ENCODE measurements around the gene RBM47.

The RBM47 gene

DNA sequence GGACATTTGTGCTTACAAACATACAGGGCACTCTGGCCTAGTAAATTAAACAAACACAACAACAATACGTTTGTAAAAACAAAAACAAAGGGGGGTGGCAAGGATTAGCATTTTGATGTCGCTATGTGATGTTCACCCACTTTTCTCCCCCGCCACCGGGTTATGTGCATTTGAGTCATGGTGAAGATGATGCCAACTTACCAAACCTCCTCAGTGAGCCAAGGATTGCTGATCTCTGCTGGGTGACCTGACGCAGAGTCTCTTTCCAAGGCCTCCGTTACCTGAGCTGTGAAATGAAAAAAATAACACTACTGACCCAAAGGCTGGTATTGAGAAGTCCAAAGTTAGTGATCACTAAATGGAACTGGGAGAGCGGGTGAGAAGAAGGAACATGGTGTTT is 85.4 kb downstream of the RBM47 start:
- H3K4me3 ChIP-seq (ENCODE audit: low read depth, low read length), result no peak overlapping the region
- H3K36me3 ChIP-seq (replicated peaks), result no peaks in the 10 kb centered on the region
- no peak overlapping the region for H3K27ac ChIP-seq
- TF ChIP-seq, protein P1, sequence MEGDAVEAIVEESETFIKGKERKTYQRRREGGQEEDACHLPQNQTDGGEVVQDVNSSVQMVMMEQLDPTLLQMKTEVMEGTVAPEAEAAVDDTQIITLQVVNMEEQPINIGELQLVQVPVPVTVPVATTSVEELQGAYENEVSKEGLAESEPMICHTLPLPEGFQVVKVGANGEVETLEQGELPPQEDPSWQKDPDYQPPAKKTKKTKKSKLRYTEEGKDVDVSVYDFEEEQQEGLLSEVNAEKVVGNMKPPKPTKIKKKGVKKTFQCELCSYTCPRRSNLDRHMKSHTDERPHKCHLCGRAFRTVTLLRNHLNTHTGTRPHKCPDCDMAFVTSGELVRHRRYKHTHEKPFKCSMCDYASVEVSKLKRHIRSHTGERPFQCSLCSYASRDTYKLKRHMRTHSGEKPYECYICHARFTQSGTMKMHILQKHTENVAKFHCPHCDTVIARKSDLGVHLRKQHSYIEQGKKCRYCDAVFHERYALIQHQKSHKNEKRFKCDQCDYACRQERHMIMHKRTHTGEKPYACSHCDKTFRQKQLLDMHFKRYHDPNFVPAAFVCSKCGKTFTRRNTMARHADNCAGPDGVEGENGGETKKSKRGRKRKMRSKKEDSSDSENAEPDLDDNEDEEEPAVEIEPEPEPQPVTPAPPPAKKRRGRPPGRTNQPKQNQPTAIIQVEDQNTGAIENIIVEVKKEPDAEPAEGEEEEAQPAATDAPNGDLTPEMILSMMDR (IDR thresholded peaks at IDR 0.05; ENCODE audit: low read depth, low read length, missing control alignments), result no peak
- in situ Hi-C loops (cut with HindIII; ENCODE audit: low pct_ligation_motif_present, low sequenced_read_pairs), result no loop called here
- DNase-seq, result no peak
- no peaks in the 10 kb centered on the region for H3K27me3 ChIP-seq (replicated peaks)

DNA sequence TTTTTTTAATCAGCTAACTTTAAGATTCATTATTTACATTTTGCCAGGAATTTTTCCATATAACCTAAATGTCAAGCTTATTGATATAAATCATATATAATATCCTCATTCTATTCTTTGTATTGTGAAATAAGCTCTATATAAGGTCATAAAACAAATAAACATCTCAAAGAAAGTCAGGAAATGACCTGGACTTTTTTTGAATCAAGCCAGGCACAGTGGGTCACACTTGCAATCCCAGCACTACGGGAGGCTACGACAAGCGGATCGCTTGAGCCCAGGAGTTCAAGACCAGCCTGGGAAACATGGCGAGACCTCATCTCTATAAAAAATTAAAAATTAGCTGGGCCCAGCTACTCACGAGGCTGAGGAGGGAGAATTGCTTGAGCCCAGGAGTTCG is 88.9 kb downstream of the RBM47 start:
- TF ChIP-seq, protein P1 (IDR thresholded peaks at IDR 0.05; ENCODE audit: low read depth, low read length, missing control alignments), result no peak
- no peaks in the 10 kb centered on the region for H3K27me3 ChIP-seq (replicated peaks)
- in situ Hi-C loops (cut with HindIII; ENCODE audit: low pct_ligation_motif_present, low sequenced_read_pairs), result no loop called here
- H3K27ac ChIP-seq, result no peak overlapping the region
- DNase-seq, result no peak
- no peak overlapping the region for H3K4me3 ChIP-seq (ENCODE audit: low read depth, low read length)
- no peaks in the 10 kb centered on the region for H3K36me3 ChIP-seq (replicated peaks)

GRCh38 chr4:40536032-40536431 is 93.6 kb downstream of the RBM47 start:
- no peak overlapping the region for H3K27ac ChIP-seq
- no peaks in the 10 kb centered on the region for H3K36me3 ChIP-seq (replicated peaks)
- no peak for DNase-seq
- TF ChIP-seq, protein P1 (IDR thresholded peaks at IDR 0.05; ENCODE audit: low read depth, low read length, missing control alignments), result no peak
- no peaks in the 10 kb centered on the region for H3K27me3 ChIP-seq (replicated peaks)
- no peak overlapping the region for H3K4me3 ChIP-seq (ENCODE audit: low read depth, low read length)
- in situ Hi-C loops (cut with HindIII; ENCODE audit: low pct_ligation_motif_present, low sequenced_read_pairs), result no loop called here

- H3K27me3 ChIP-seq (replicated peaks), result no peaks in the 10 kb centered on the region
- H3K4me3 ChIP-seq (ENCODE audit: low read depth, low read length), result no peak overlapping the region
- DNase-seq, result no peak
- no peak overlapping the region for H3K27ac ChIP-seq
- TF ChIP-seq, protein P1 (IDR thresholded peaks at IDR 0.05; ENCODE audit: low read depth, low read length, missing control alignments), result no peak
- in situ Hi-C loops (cut with HindIII; ENCODE audit: low pct_ligation_motif_present, low sequenced_read_pairs), result no loop called here
- no peaks in the 10 kb centered on the region for H3K36me3 ChIP-seq (replicated peaks)
Measured at GRCh38 chr4:40531636-40532023, 98.0 kb downstream of the RBM47 start.

DNA sequence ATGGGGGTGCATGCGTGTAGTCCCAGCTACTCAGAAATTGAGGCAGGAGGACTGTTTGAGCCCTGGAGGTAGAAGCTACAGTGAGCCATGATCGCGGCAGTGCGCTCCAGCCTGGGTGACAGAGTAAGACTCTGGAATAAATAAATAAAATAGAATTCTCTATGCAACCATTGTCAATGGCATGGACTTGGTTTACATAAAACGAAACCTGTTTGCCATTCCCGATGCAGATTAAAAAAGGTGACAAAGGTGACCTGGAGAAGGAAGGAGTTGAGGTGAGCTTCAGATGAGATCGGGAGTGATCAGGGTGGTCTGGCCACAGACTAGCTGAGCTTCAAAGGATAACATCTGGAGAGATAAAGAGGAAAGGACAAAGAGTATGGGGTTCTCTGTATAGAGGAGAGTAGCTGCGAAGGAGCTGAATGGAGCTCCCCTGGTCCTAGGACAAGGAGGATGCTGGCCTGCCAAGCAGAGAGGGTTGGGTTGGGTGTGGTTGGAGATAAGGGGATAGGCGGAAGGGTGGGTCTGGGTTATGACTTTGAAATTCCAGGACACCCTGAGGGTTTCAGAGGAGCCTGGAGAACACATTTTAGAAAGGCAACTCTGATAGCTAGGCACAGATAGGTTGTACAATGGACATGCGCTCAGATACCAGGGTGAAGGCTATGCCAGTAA is 98.6 kb downstream of the RBM47 start:
- Histone ChIP-seq H3K27ac (no peak overlapping the region), H3K27me3 (replicated peaks) (no peaks in the 10 kb centered on the region), H3K36me3 (replicated peaks) (no peaks in the 10 kb centered on the region), H3K4me3 (ENCODE audit: low read depth, low read length) (no peak overlapping the region)
- in situ Hi-C loops (cut with HindIII; ENCODE audit: low pct_ligation_motif_present, low sequenced_read_pairs), result no loop called here
- no peak for DNase-seq
- TF ChIP-seq, protein P1 (IDR thresholded peaks at IDR 0.05; ENCODE audit: low read depth, low read length, missing control alignments), result no peak

DNA sequence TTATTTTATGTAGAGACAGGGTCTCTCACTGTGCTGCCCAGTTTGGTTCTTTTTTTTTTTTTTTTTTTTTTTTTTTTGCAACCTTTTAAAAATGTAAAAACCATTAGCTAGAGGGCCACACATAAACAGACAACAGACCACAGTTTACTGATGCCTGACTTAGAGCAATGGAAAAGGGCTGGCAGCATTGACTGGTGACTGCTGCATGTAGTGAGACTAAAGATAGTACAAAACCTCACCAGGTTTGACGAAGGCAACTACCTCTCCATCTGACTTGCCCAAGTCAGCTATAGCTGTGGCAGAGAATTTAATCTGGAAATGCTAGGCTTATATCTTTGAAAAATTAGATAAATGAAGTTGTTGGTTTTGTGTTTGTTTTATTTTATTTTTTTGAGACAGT is 102.9 kb downstream of the RBM47 start:
- TF ChIP-seq, protein P1 (IDR thresholded peaks at IDR 0.05; ENCODE audit: low read depth, low read length, missing control alignments), result no peak
- in situ Hi-C loops (cut with HindIII; ENCODE audit: low pct_ligation_motif_present, low sequenced_read_pairs), result no loop called here
- Histone ChIP-seq H3K4me3 (ENCODE audit: low read depth, low read length) (no peak overlapping the region), H3K27ac (no peak overlapping the region), H3K36me3 (replicated peaks) (no peaks in the 10 kb centered on the region), H3K27me3 (replicated peaks) (no peaks in the 10 kb centered on the region)
- DNase-seq, result no peak
